Nephron (organoid): Measurements from ENCODE around the gene PIGX.
A peak's percentile ranks its signal among the peaks of the same experiment; 100 is the strongest.
"Not testable (repeated sequence)": the region's sequence is repeated elsewhere in the genome, so short reads cannot be mapped to it uniquely, and the experiment has no call there.

Source experiments
- H3K27ac Mint-ChIP-seq, 3 experiments: 2 replicates each; pipeline ENCODE4 v1.8.0; 2020; ENCODE audit warnings: mixed read lengths in 3 of 3, mild to moderate bottlenecking in 2 of 3, moderate library complexity in 1 of 3
- H3K27me3 Mint-ChIP-seq: 2 replicates; pipeline ENCODE4 v1.8.0; 2021; ENCODE audit warnings: low read depth, mild to moderate bottlenecking, moderate library complexity, mixed read lengths
- H3K36me3 Mint-ChIP-seq: 2 replicates; pipeline ENCODE4 v1.8.0; 2020; ENCODE audit warnings: low read depth, mixed read lengths
- H3K4me1 Mint-ChIP-seq: 2 replicates; pipeline ENCODE4 v1.8.0; 2020; ENCODE audit warnings: mixed read lengths
- H3K4me3 Mint-ChIP-seq, 3 experiments: 2 replicates each; pipeline ENCODE4 v1.8.0; 2020; ENCODE audit warnings: mild to moderate bottlenecking in 3 of 3, mixed read lengths in 3 of 3, moderate library complexity in 2 of 3
- H3K9me3 Mint-ChIP-seq: 2 replicates; pipeline ENCODE4 v1.8.0; 2020; ENCODE audit warnings: mixed read lengths
- TF ChIP-seq, protein P1 (sequence below), 3 experiments: fragments of 200-600 bp; sonication (generic); IDR thresholded peaks; one replicate each; pipeline ENCODE4 v1.5.0; 2021; ENCODE audit warnings: antibody characterized with exemption in 3 of 3; ENCODE audit not compliant: unreplicated experiment in 3 of 3

The PIGX gene

GRCh38 chr3:196708467-196708866, 3.7 kb upstream of the PIGX start:
- peaks cover 13% of the 10 kb centered on the region for H3K4me1 Mint-ChIP-seq
- no peaks in the 10 kb centered on the region for H3K36me3 Mint-ChIP-seq
- TF ChIP-seq, protein P1, sequence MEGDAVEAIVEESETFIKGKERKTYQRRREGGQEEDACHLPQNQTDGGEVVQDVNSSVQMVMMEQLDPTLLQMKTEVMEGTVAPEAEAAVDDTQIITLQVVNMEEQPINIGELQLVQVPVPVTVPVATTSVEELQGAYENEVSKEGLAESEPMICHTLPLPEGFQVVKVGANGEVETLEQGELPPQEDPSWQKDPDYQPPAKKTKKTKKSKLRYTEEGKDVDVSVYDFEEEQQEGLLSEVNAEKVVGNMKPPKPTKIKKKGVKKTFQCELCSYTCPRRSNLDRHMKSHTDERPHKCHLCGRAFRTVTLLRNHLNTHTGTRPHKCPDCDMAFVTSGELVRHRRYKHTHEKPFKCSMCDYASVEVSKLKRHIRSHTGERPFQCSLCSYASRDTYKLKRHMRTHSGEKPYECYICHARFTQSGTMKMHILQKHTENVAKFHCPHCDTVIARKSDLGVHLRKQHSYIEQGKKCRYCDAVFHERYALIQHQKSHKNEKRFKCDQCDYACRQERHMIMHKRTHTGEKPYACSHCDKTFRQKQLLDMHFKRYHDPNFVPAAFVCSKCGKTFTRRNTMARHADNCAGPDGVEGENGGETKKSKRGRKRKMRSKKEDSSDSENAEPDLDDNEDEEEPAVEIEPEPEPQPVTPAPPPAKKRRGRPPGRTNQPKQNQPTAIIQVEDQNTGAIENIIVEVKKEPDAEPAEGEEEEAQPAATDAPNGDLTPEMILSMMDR (IDR thresholded peaks at IDR 0.05; ENCODE audit: unreplicated experiment in 3 of 3) = no peak
- no peak overlapping the region for H3K27ac Mint-ChIP-seq
- no peak overlapping the region for H3K4me3 Mint-ChIP-seq
- H3K9me3 Mint-ChIP-seq = no peaks in the 10 kb centered on the region
- H3K27me3 Mint-ChIP-seq = no peaks in the 10 kb centered on the region

DNA sequence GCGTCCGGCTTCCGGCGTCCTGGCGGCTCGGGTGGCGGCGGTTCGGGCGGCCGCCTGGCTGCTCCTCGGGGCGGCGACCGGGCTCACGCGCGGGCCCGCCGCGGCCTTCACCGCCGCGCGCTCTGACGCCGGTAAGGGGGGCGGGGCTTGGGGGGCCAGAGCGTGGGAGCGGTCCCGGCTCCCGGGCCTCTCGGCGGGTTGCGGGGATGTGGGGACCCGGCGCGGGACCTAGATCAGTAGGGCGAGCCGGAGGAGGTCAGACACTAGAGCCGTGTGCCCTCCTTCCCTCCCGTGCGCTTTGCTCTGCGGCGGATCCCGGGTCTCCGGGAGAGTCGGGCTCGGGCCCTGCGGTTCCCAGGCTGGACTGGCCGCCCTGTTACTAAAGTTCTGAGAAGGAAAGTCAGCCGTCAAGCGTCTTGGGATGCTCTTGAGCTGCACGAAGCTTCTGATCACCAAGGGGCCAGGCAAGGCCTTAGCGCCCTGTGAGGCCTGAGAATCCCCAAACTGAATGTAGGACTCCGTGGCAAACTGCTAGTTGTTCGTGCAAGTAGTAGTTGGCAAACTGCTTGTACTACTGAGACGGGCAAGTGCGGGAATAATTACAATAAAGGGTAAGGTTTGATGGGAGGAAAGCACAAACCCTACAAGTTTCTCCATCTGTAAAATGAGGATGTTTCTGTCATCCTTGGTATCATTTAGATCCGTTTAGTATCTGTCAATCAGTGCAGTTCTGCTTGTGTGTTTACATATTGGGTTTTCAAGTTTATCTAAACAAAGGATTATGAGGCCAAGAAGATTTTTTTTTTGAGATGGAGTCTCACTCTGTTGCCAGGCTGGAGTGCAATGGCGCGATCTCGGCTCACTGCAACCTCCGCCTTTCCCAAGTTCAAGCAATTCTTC, 587 bp downstream of the PIGX start:
- TF ChIP-seq, protein P1 (IDR thresholded peaks at IDR 0.05; ENCODE audit: unreplicated experiment in 3 of 3) = no peak
- H3K4me3 Mint-ChIP-seq = peak overlapping the region; percentile 87 to 95 (median 93)
- H3K27ac Mint-ChIP-seq = peak overlapping the region; percentile 95 to 99 (median 96)
- H3K9me3 Mint-ChIP-seq = no peaks in the 10 kb centered on the region
- no peaks in the 10 kb centered on the region for H3K27me3 Mint-ChIP-seq
- H3K36me3 Mint-ChIP-seq = peaks cover 5% of the 10 kb centered on the region
- peaks cover 13% of the 10 kb centered on the region for H3K4me1 Mint-ChIP-seq

- not testable (repeated sequence) for H3K27me3 Mint-ChIP-seq, H3K4me3 Mint-ChIP-seq
- peaks cover 16% of the 10 kb centered on the region for H3K9me3 Mint-ChIP-seq
These were observed 5.0 kb downstream of the PIGX start for GRCh38 chr3:196717162-196717561.

DNA sequence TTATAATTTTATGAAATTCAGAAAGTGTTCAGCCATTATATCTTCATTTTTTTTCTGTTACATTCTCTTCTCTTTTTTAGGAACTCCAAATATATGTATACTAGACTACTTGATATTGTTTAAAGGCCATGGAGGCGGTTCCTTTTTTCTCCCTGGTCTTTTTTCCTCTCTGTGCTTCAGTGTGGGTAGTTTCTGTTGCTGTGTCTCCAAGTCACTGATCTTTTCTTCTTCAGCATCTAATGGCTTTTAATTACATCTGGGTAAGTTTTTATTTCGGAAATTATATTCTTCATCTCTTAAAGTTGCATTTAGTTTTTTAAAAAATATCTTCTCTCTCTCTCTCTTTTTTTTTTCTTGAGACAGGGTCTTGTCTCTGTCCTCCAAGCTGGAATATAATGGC, 8.9 kb downstream of the PIGX start:
- Mint-ChIP-seq H3K9me3 (peaks cover 16% of the 10 kb centered on the region), H3K27ac (no peak overlapping the region), H3K4me3 (no peak overlapping the region), H3K27me3 (no peaks in the 10 kb centered on the region), H3K36me3 (peaks cover 55% of the 10 kb centered on the region), H3K4me1 (no peaks in the 10 kb centered on the region)
- TF ChIP-seq, protein P1 (IDR thresholded peaks at IDR 0.05; ENCODE audit: unreplicated experiment in 3 of 3) = no peak

More at GRCh38 chr3:196717162-196717561, 5.0 kb downstream of the PIGX start:
- not testable (repeated sequence) for H3K4me1 Mint-ChIP-seq, H3K27ac Mint-ChIP-seq
- peaks cover 41% of the 10 kb centered on the region for H3K36me3 Mint-ChIP-seq

GRCh38 chr3:196726788-196727675, 14.9 kb downstream of the PIGX start:
- TF ChIP-seq, protein P1 (IDR thresholded peaks at IDR 0.05; ENCODE audit: unreplicated experiment in 3 of 3) = no peak
- no peaks in the 10 kb centered on the region for H3K27me3 Mint-ChIP-seq
- H3K9me3 Mint-ChIP-seq = no peaks in the 10 kb centered on the region
- H3K27ac Mint-ChIP-seq = no peak overlapping the region
- peaks cover 44% of the 10 kb centered on the region for H3K36me3 Mint-ChIP-seq
- H3K4me1 Mint-ChIP-seq = no peaks in the 10 kb centered on the region
- H3K4me3 Mint-ChIP-seq = no peak overlapping the region

DNA sequence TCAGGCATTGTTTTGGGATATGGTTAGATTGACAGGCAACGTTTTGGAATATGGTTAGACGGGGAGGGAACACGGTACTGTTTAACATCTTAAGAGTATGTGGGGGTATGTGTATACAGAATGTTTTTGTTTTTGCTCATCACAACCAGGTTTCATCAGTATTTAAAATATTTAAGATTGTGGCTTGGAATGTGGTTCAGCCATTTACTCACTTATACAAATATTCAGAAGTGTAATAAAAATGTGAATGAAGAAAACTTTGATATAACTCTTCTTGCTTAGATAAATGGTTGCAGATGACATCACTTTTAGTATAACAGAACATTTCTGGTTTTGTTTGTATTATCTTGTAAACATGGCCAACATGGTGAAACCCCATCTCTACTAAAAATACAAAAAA, 23.6 kb downstream of the PIGX start:
- TF ChIP-seq, protein P1 (IDR thresholded peaks at IDR 0.05; ENCODE audit: unreplicated experiment in 3 of 3) = no peak
- H3K36me3 Mint-ChIP-seq = peaks cover 52% of the 10 kb centered on the region
- H3K9me3 Mint-ChIP-seq = peaks cover 5% of the 10 kb centered on the region
- no peaks in the 10 kb centered on the region for H3K4me1 Mint-ChIP-seq
- H3K27me3 Mint-ChIP-seq = no peaks in the 10 kb centered on the region
- H3K27ac Mint-ChIP-seq = no peak overlapping the region
- H3K4me3 Mint-ChIP-seq = peak overlapping the region in 1 of 3 experiments; percentile 44
